PFSK-1 (cell line): ENCODE data around the gene ITPKB.

Experiments used
- FOXP2 ChIP-seq: optimal IDR thresholded peaks from 2 replicates; pipeline ENCODE3; 2011; ENCODE audit warnings: borderline replicate concordance, control low read depth, inconsistent platforms; ENCODE audit not compliant: insufficient read depth; ENCODE audit errors: extremely low read length, extremely low read depth
- POLR2AphosphoS5 ChIP-seq: IDR thresholded peaks from 2 replicates; pipeline ENCODE4 v1.6.1; 2012; ENCODE audit warnings: low read depth, mild to moderate bottlenecking, control low read depth, low read length, moderate library complexity
- REST ChIP-seq, 2 experiments: IDR thresholded peaks; 2 replicates each; pipeline versions ENCODE4 v1.6.1 to v1.8.0; 2011 to 2012; ENCODE audit warnings: low read depth in 2 of 2, low read length in 2 of 2, control low read depth in 1 of 2, inconsistent platforms in 1 of 2, mild to moderate bottlenecking in 1 of 2, moderate library complexity in 1 of 2; ENCODE audit not compliant: insufficient read depth in 1 of 2
- SIN3A ChIP-seq: IDR thresholded peaks from 2 replicates; pipeline ENCODE4 v1.6.1; 2012; ENCODE audit warnings: mild to moderate bottlenecking, low read length, moderate library complexity, borderline replicate concordance; ENCODE audit not compliant: insufficient read depth
- TAF1 ChIP-seq: IDR thresholded peaks from 2 replicates; pipeline ENCODE4 v1.6.1; 2012; ENCODE audit warnings: low read length, control low read depth, borderline replicate concordance; ENCODE audit not compliant: insufficient read depth

Gene ITPKB

GRCh38 chr1:226684026-226684425 lies 55.1 kb downstream of the ITPKB start:
- no peak for TF ChIP-seq FOXP2

- no peak for TF ChIP-seq REST (IDR thresholded peaks at IDR 0.05; ENCODE audit: insufficient read depth in 1 of 2, low read depth in 2 of 2, low read length in 2 of 2)
Observed at GRCh38 chr1:226682871-226683814, 55.9 kb downstream of the ITPKB start.

GRCh38 chr1:226681652-226682493 lies 57.2 kb downstream of the ITPKB start:
- TF ChIP-seq SIN3A = no peak

- TF ChIP-seq TAF1 (no peak), REST (IDR thresholded peaks at IDR 0.05; ENCODE audit: insufficient read depth in 1 of 2, low read depth in 2 of 2, low read length in 2 of 2) (no peak), FOXP2 (no peak), POLR2AphosphoS5 (no peak), SIN3A (no peak)
Observed at GRCh38 chr1:226680653-226681052, 58.4 kb downstream of the ITPKB start.

- TF ChIP-seq FOXP2 = no peak
- no peak for TF ChIP-seq POLR2AphosphoS5
- no peak for TF ChIP-seq REST (IDR thresholded peaks at IDR 0.05; ENCODE audit: insufficient read depth in 1 of 2, low read depth in 2 of 2, low read length in 2 of 2)
- TF ChIP-seq TAF1 = no peak
- no peak for TF ChIP-seq SIN3A
Observed at GRCh38 chr1:226679853-226680516, 59.1 kb downstream of the ITPKB start.

- TF ChIP-seq SIN3A (no peak), FOXP2 (no peak), TAF1 (no peak), POLR2AphosphoS5 (no peak), REST (IDR thresholded peaks at IDR 0.05; ENCODE audit: insufficient read depth in 1 of 2, low read depth in 2 of 2, low read length in 2 of 2) (no peak)
Observed at GRCh38 chr1:226679262-226679661, 59.8 kb downstream of the ITPKB start.
